Smooth muscle cell (in vitro differentiated cells): ENCODE data around the gene UACA. TPM values are rescaled to one million over a fixed set of nuclear protein-coding genes. Genes with fewer than 3 reads are reported as not detected.

ENCODE experiments used
- DNase-seq: peaks from one replicate; lab custom pipeline; 2025; ENCODE audit not compliant: unreplicated experiment; lab: John Stamatoyannopoulos, UW
- H2AFZ ChIP-seq: fragments of 200-600 bp; sonication (generic); 2 replicates; pipeline ENCODE4 v1.6.0; 2016; ENCODE audit warnings: antibody characterized with exemption, low read depth, mild to moderate bottlenecking
- H3F3A ChIP-seq: fragments of 200-600 bp; sonication (generic); 2 replicates; pipeline ENCODE4 v1.6.0; 2017; ENCODE audit warnings: antibody characterized with exemption, low read depth
- H3K27ac ChIP-seq: fragments of 200-600 bp; sonication (generic); 2 replicates; pipeline ENCODE4 v1.5.1; 2016; ENCODE audit warnings: low read depth, mild to moderate bottlenecking
- H3K27me3 ChIP-seq: fragments of 200-600 bp; sonication (generic); 2 replicates; pipeline ENCODE4 v1.6.1; 2016; ENCODE audit warnings: low read depth, mild to moderate bottlenecking
- H3K36me3 ChIP-seq: fragments of 200-600 bp; sonication (generic); 2 replicates; pipeline ENCODE4 v1.5.1; 2016; ENCODE audit warnings: low read depth
- H3K4me1 ChIP-seq: fragments of 200-600 bp; sonication (generic); 2 replicates; pipeline ENCODE4 v1.5.1; 2016; ENCODE audit warnings: low read depth
- H3K4me2 ChIP-seq: fragments of 200-600 bp; sonication (generic); 2 replicates; pipeline ENCODE4 v1.6.0; 2016; ENCODE audit warnings: mild to moderate bottlenecking
- H3K4me3 ChIP-seq: fragments of 200-600 bp; sonication (generic); 2 replicates; pipeline ENCODE4 v1.5.1; 2016; ENCODE audit warnings: mild to moderate bottlenecking
- H3K79me2 ChIP-seq: fragments of 200-600 bp; sonication (generic); 2 replicates; pipeline ENCODE4 v1.6.0; 2016; ENCODE audit warnings: low read depth, mild to moderate bottlenecking
- H3K9ac ChIP-seq: fragments of 200-600 bp; sonication (generic); 2 replicates; pipeline ENCODE4 v1.6.0; 2016; ENCODE audit warnings: low read depth
- H3K9me3 ChIP-seq: fragments of 200-600 bp; sonication (generic); replicated peaks from 2 replicates; pipeline ENCODE4 v1.5.1; 2016; ENCODE audit warnings: low read depth
- H4K20me1 ChIP-seq: fragments of 200-600 bp; sonication (generic); 2 replicates; pipeline ENCODE4 v1.6.0; 2016; ENCODE audit warnings: low read depth
- CTCF ChIP-seq: fragments of 200-600 bp; sonication (generic); IDR thresholded peaks from 2 replicates; pipeline ENCODE4 v1.5.1; 2017; ENCODE audit warnings: borderline replicate concordance, mild to moderate bottlenecking, antibody characterized with exemption; ENCODE audit not compliant: insufficient read depth, poor library complexity, severe bottlenecking
- WGBS: methylation state at CpG from one replicate; pipeline ENCODE4 v1.1.7; 2016; ENCODE audit warnings: low lambda C conversion rate; 5-methylcytosine and 5-hydroxymethylcytosine counted together
- polyA plus RNA-seq: library from polyadenylated mRNA; unstranded; fragments of >200 nt; fragmentation: Nextera tagmentation; extraction: Ambion mirVana; gene quantifications from 2 replicates; pipeline ENCODE4 v1.2.1, GENCODE V29; 2016
- total RNA-seq: library from RNA; depleted of rRNA; stranded (reverse); fragments of >200 nt; gene quantifications from 2 replicates; pipeline ENCODE4 v1.2.3, GENCODE V29; 2014

Gene UACA
- total and polyA plus RNA-seq, 2 experiments from 2014 or later, result 109 to 153 TPM

GRCh38 chr15:70632079-70632478, 131.3 kb downstream of the UACA start:
- Histone ChIP-seq H3K27ac (no peak overlapping the region), H3K9me3 (no peaks in the 10 kb centered on the region), H3K79me2 (no peaks in the 10 kb centered on the region), H3K4me1 (peaks cover 15% of the 10 kb centered on the region), H3K9ac (no peak overlapping the region), H4K20me1 (no peaks in the 10 kb centered on the region), H3K27me3 (no peaks in the 10 kb centered on the region), H2AFZ (no peak overlapping the region), H3F3A (peaks cover 7% of the 10 kb centered on the region), H3K4me2 (no peak overlapping the region), H3K36me3 (no peaks in the 10 kb centered on the region), H3K4me3 (no peak overlapping the region)
- no peak for DNase-seq
- no peak for TF ChIP-seq CTCF
- WGBS, result 97% methylated on average over 4 of the region's 4 CpGs

DNA sequence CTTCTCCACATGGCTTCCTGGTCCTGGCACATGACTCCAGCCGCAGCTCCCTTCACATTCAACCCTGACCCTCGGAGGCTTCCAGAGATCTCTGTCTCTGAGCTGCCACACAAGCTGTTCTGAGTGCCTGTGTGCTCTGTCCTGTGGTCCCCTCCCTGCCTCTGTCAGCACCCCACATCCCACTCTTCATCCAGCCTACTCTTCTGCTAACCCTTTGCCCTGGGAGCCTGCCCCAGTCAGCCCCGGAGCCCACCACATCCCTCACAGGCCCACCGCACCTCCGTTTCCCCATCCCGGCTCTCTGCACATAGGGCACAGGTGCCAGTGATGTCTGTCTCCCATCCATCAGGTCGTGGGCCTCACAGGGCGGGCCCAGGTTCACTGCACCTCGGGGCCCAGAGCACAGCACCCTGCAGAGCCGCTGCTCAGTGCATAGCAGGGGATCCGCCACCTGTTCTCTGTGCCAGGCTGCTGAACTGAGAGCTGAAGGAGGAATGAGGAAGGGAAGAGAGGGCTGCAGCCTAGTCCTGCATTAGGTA, 133.6 kb downstream of the UACA start:
- WGBS, result 95% methylated on average over 11 of the region's 11 CpGs
- no peaks in the 10 kb centered on the region for H3K79me2 ChIP-seq
- peaks cover 7% of the 10 kb centered on the region for H3F3A ChIP-seq
- H3K36me3 ChIP-seq, result no peaks in the 10 kb centered on the region
- no peak overlapping the region for H3K27ac ChIP-seq
- peaks cover 15% of the 10 kb centered on the region for H3K4me1 ChIP-seq
- no peak overlapping the region for H2AFZ ChIP-seq
- no peak overlapping the region for H3K9ac ChIP-seq
- no peaks in the 10 kb centered on the region for H3K9me3 ChIP-seq
- DNase-seq, result no peak
- no peaks in the 10 kb centered on the region for H3K27me3 ChIP-seq
- H3K4me3 ChIP-seq, result no peak overlapping the region
- no peaks in the 10 kb centered on the region for H4K20me1 ChIP-seq
- H3K4me2 ChIP-seq, result no peak overlapping the region
- no peak for TF ChIP-seq CTCF

DNA sequence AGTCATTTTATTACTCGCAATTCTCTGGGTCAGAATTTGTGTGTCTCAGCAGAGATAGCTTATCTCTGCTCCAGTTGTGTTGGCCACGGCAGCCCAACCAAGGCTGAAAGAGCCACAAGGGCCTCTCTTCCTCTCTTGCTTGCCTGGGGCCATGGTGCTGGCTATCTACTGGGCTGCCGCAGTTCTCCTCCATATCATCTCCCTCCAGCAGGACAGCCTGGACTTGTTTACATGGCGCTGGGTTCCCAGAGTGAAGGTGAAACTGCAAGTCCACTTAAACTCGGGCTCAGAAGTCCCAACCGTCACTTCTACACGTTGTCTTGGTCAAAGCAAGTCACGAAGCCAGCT, 134.8 kb downstream of the UACA start:
- Histone ChIP-seq H3K4me2 (no peak overlapping the region), H3K36me3 (no peaks in the 10 kb centered on the region), H3K9me3 (no peaks in the 10 kb centered on the region), H3K27me3 (no peaks in the 10 kb centered on the region), H4K20me1 (no peaks in the 10 kb centered on the region), H3K4me3 (no peak overlapping the region), H2AFZ (no peak overlapping the region), H3K79me2 (no peaks in the 10 kb centered on the region), H3K9ac (no peak overlapping the region), H3F3A (peaks cover under 1% of the 10 kb centered on the region), H3K4me1 (peaks cover 11% of the 10 kb centered on the region), H3K27ac (no peak overlapping the region)
- WGBS, result 80% methylated on average over 8 of the region's 8 CpGs
- TF ChIP-seq CTCF, result no peak
- DNase-seq, result no peak
